Coronary artery (tissue), 2 donors: ENCODE results near the gene CS.
"Not testable (repeated sequence)": the region's sequence is repeated elsewhere in the genome, so short reads cannot be mapped to it uniquely, and the experiment has no call there.

Experiments
- DNase-seq: peaks from one replicate; pipeline ENCODE4 v3.0.0-alpha.2; 2017; ENCODE audit warnings: low spot score
- H3K27ac ChIP-seq, 2 donors: fragments of 200-600 bp; sonication (generic); one replicate each; pipeline ENCODE4 v1.5.1; 2016 to 2019
- H3K4me3 ChIP-seq: fragments of 200-600 bp; sonication (generic); 2 replicates; pipeline ENCODE4 v1.5.1; 2016; ENCODE audit warnings: mild to moderate bottlenecking, moderate library complexity
- CTCF ChIP-seq: fragments of 200-600 bp; sonication (generic); IDR thresholded peaks from one replicate; pipeline ENCODE4 v1.5.1; 2019; ENCODE audit warnings: antibody characterized with exemption

The CS gene

GRCh38 chr12:56337753-56338251 lies 37.7 kb upstream of the CS start:
- no peak for DNase-seq
- Histone ChIP-seq H3K4me3 (no peak overlapping the region), H3K27ac (no peak overlapping the region)
- TF ChIP-seq CTCF: no peak

GRCh38 chr12:56336361-56337167 lies 36.4 kb upstream of the CS start:
- Histone ChIP-seq H3K27ac (no peak overlapping the region), H3K4me3 (no peak overlapping the region)
- DNase-seq: no peak
- TF ChIP-seq CTCF: no peak

DNA sequence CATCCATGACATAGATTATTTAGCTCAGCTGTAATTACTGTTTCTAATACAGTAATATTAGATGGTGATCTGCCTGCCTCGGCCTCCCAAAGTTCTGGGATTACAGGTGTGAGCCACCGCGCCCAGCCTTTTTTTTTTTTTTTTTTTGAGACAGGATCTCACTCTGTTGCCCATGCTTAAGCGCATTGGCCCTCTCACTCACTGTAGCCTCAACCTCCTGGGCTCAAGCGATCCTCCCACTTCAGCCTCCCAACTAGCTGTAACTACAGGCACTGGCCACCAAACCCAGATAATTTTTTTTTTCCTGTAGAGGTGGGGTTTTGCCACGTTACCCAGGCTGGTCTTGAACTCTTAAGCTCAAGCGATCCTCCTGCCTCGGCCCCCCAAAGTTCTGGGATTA lies 35.4 kb upstream of the CS start:
- not testable (repeated sequence) for DNase-seq, H3K4me3 ChIP-seq, H3K27ac ChIP-seq

GRCh38 chr12:56334490-56334793 lies 34.3 kb upstream of the CS start:
- no peak for DNase-seq
- H3K4me3 ChIP-seq: peak overlapping the region; percentile 80
- TF ChIP-seq CTCF: no peak
- H3K27ac ChIP-seq: peak overlapping the region; percentile 88 to 98

- peak; percentile 97 for DNase-seq
- Histone ChIP-seq H3K27ac (peak within 1 kb of the TSS; percentile 88 to 98), H3K4me3 (peak within 1 kb of the TSS; percentile 80)
- TF ChIP-seq CTCF: peak; percentile 53
Measured at GRCh38 chr12:56333679-56334489, 33.8 kb upstream of the CS start, which contains the start of gene PAN2. Gene PAN2 (minus strand): TSS chr12:56334000. CDS start chr12:56333094, 906 bp downstream.

DNA sequence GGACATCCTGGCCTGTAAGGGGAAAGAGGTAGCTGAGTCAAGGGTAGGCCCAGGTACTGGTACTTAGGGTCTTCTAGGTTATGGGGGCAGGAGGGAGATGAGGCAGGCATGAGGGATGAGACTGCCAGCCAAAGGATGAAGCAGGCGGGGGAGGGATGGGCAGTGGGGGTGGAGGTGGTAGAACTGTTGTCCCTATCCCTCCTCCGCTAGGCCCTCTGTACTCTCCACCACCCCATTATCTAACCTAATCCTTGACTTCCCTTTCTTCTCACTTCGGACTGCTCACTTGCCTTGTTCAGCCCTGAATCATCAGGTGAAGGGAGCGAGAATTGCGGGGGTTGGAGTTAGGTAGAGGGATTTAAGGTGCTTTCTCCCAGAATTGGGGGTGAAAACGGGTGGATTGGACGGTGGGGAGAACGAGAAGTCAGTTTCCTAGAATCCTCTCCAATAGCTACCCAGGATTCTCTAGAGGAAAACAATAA lies 33.1 kb upstream of the CS start:
- peak overlapping the region; percentile 80 for H3K4me3 ChIP-seq
- DNase-seq: no peak
- no peak for TF ChIP-seq CTCF
- peak overlapping the region; percentile 88 to 98 for H3K27ac ChIP-seq

DNA sequence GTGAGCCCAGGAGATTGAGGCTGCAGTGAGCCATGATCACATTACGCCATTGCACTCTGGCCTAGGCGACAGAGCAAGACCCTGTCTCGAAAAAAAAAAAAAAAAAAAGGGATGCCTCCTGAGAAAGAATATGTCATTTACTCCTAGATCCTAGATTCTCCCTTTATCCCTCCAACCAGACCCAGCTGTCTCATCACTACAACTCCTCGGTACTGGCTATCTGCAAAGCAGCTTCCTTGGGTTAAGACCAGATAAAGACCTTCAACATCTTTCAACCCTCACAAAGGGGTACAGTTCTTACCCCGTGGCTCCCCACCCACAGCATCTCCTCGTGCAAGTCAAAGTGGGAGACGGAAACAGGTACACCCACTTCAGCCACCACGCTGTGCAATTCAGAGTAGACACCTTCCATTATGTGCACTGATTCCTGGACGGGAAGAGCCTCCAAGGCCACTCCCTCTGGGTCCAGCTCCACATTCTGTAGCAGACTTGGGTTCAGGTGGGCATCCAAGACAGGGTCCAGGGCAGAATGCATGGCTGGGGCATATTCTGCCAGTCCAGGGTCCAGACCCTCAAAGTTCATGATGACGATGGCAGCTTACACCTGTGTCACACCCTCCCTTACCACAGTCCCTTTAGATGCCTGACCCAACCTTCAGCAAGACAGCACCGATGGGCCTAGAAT lies 32.5 kb upstream of the CS start:
- peak overlapping the region; percentile 88 to 98 for H3K27ac ChIP-seq
- no peak for DNase-seq
- no peak for TF ChIP-seq CTCF
- peak overlapping the region; percentile 80 for H3K4me3 ChIP-seq
